GM23338 (cell line): ENCODE results near the gene PPIL1. TPM values are rescaled to one million over a fixed set of nuclear protein-coding genes. Genes with fewer than 3 reads are reported as not detected.

Source experiments
- ATAC-seq: fragments of 200-7000 bp; cut with Tn5 transposase; 3 replicates; pipeline ENCODE4 v1.9.1; 2020
- DNase-seq: peaks from one replicate; pipeline ENCODE4 v3.0.0-alpha.2; 2015; ENCODE audit warnings: low spot score
- H2AFZ ChIP-seq: fragments of 200-600 bp; sonication (generic); 2 replicates; pipeline ENCODE4 v1.8.0; 2016; ENCODE audit warnings: antibody characterized with exemption, mild to moderate bottlenecking, moderate library complexity
- H3F3A ChIP-seq: fragments of 200-600 bp; sonication (generic); replicated peaks from 2 replicates; pipeline ENCODE4 v1.8.0; 2017; ENCODE audit warnings: antibody characterized with exemption, mixed run types, low read depth
- H3K27ac ChIP-seq: fragments of 200-600 bp; sonication (generic); 2 replicates; pipeline ENCODE4 v1.6.1; 2016; ENCODE audit warnings: low read depth
- H3K27me3 ChIP-seq: fragments of 200-600 bp; sonication (generic); 2 replicates; pipeline ENCODE4 v1.8.0; 2016; ENCODE audit warnings: mild to moderate bottlenecking, mixed run types, moderate library complexity; ENCODE audit not compliant: insufficient read depth
- H3K36me3 ChIP-seq: fragments of 200-600 bp; sonication (generic); 2 replicates; pipeline ENCODE4 v1.8.0; 2016; ENCODE audit warnings: mild to moderate bottlenecking; ENCODE audit not compliant: insufficient read depth
- H3K4me1 ChIP-seq: fragments of 200-600 bp; sonication (generic); 2 replicates; pipeline ENCODE4 v1.8.0; 2016; ENCODE audit warnings: mild to moderate bottlenecking, moderate library complexity; ENCODE audit not compliant: insufficient read depth
- H3K4me2 ChIP-seq: fragments of 200-600 bp; sonication (generic); 2 replicates; pipeline ENCODE4 v1.7.1; 2017; ENCODE audit warnings: mixed run types
- H3K4me3 ChIP-seq: fragments of 200-600 bp; sonication (generic); 2 replicates; pipeline ENCODE4 v1.6.1; 2016; ENCODE audit warnings: mixed run types
- H3K79me2 ChIP-seq: fragments of 200-600 bp; sonication (generic); replicated peaks from 2 replicates; pipeline ENCODE4 v1.8.0; 2017; ENCODE audit warnings: mild to moderate bottlenecking; ENCODE audit not compliant: insufficient read depth
- H3K9me2 ChIP-seq: fragments of 200-600 bp; sonication (generic); 2 replicates; pipeline ENCODE4 v1.8.0; 2017; ENCODE audit not compliant: insufficient read depth
- H4K20me1 ChIP-seq: fragments of 200-600 bp; sonication (generic); replicated peaks from 2 replicates; pipeline ENCODE4 v1.8.0; 2017; ENCODE audit warnings: mild to moderate bottlenecking; ENCODE audit not compliant: insufficient read depth
- H3K27ac Mint-ChIP-seq: 2 replicates; pipeline ENCODE4 v1.8.0; 2020; ENCODE audit warnings: inconsistent platforms, mild to moderate bottlenecking, moderate library complexity, mixed read lengths
- H3K27me3 Mint-ChIP-seq: 3 replicates; pipeline ENCODE4 v1.8.0; 2022; ENCODE audit warnings: low read depth, mild to moderate bottlenecking, moderate library complexity, mixed read lengths, inconsistent platforms; ENCODE audit not compliant: insufficient read depth, poor library complexity
- H3K36me3 Mint-ChIP-seq: 3 replicates; pipeline ENCODE4 v1.8.0; 2021; ENCODE audit warnings: low read depth, mild to moderate bottlenecking, inconsistent platforms, moderate library complexity, mixed read lengths
- H3K4me1 Mint-ChIP-seq: 3 replicates; pipeline ENCODE4 v1.8.0; 2020; ENCODE audit warnings: mild to moderate bottlenecking, inconsistent platforms, mixed read lengths
- H3K4me3 Mint-ChIP-seq: 3 replicates; pipeline ENCODE4 v1.8.0; 2021; ENCODE audit warnings: moderate library complexity, mild to moderate bottlenecking, inconsistent platforms, mixed read lengths
- H3K9me3 Mint-ChIP-seq: 3 replicates; pipeline ENCODE4 v1.8.0; 2020; ENCODE audit warnings: moderate library complexity, mild to moderate bottlenecking, inconsistent platforms, mixed read lengths
- CREB1 ChIP-seq: fragments of 250-450 bp; sonication (Bioruptor Pico); IDR thresholded peaks from 2 replicates; pipeline ENCODE4 v1.5.0; 2020; ENCODE audit warnings: low read depth, mild to moderate bottlenecking, moderate library complexity
- EZH2phosphoT487 ChIP-seq: fragments of 200-600 bp; sonication (generic); IDR thresholded peaks from one replicate; pipeline ENCODE4 v1.8.1; 2018; ENCODE audit warnings: antibody characterized with exemption; ENCODE audit not compliant: unreplicated experiment
- JUNB ChIP-seq: IDR thresholded peaks from one replicate; pipeline ENCODE4 v1.6.1; 2016; ENCODE audit warnings: antibody characterized with exemption; ENCODE audit not compliant: unreplicated experiment
- POLR2AphosphoS5 ChIP-seq: IDR thresholded peaks from 2 replicates; pipeline ENCODE4 v1.6.1; 2016; ENCODE audit warnings: antibody characterized with exemption, low read depth
- ZNF114 ChIP-seq: fragments of 250-450 bp; sonication (Bioruptor Pico); IDR thresholded peaks from 2 replicates; pipeline ENCODE4 v1.5.0; 2020; ENCODE audit warnings: mild to moderate bottlenecking, moderate library complexity
- ZNF462 ChIP-seq: fragments of 250-450 bp; sonication (Bioruptor Pico); IDR thresholded peaks from 2 replicates; pipeline ENCODE4 v1.5.0; 2020; ENCODE audit warnings: mild to moderate bottlenecking, moderate library complexity
- polyA plus RNA-seq: library from polyadenylated mRNA; unstranded; fragments of >200 nt; fragmentation: Nextera tagmentation; extraction: Ambion mirVana; gene quantifications from 2 replicates; pipeline ENCODE4 v1.2.1, GENCODE V29; 2016
- total RNA-seq: library from RNA; depleted of rRNA; stranded (reverse); fragments of >200 nt; shearing (Covaris generic); gene quantifications from 2 replicates; pipeline ENCODE4 v1.2.3, GENCODE V29; 2014

The PPIL1 gene
- total and polyA plus RNA-seq, 2 experiments from 2014 or later, result 57.3 to 79.4 TPM

GRCh38 chr6:36857325-36857724 is 17.3 kb downstream of the PPIL1 start (continued):
- no peak for TF ChIP-seq ZNF462
- no peak for TF ChIP-seq JUNB
- TF ChIP-seq POLR2AphosphoS5, result no peak
- no peak for TF ChIP-seq EZH2phosphoT487
- TF ChIP-seq ZNF114, result no peak

GRCh38 chr6:36856277-36856676 is 18.3 kb downstream of the PPIL1 start:
- Histone ChIP-seq H3K79me2 (peaks cover 45% of the 10 kb centered on the region), H3K4me3 (no peak overlapping the region), H3K4me1 (peaks cover 13% of the 10 kb centered on the region), H3K27ac (0 out of 2 replicates have a peak overlapping the region, but pooled peaks have one; percentile 10), H3K9me2 (no peaks in the 10 kb centered on the region), H2AFZ (no peak overlapping the region), H3K27me3 (no peaks in the 10 kb centered on the region), H3K36me3 (peaks cover 24% of the 10 kb centered on the region), H3K4me2 (no peak overlapping the region), H4K20me1 (peaks cover 4% of the 10 kb centered on the region; the same call in 1 of the 2 replicates), H3F3A (peaks cover 15% of the 10 kb centered on the region; the same call in 1 of the 2 replicates)
- peaks cover 11% of the 10 kb centered on the region for H3K27me3 Mint-ChIP-seq
- no peak for DNase-seq
- H3K4me3 Mint-ChIP-seq, result no peak overlapping the region
- no peak for TF ChIP-seq CREB1 (CRISPR knock-in tag)
- peaks cover 30% of the 10 kb centered on the region for H3K4me1 Mint-ChIP-seq
- peaks cover 14% of the 10 kb centered on the region; the same call in 2 of the 3 replicates for H3K9me3 Mint-ChIP-seq
- ATAC-seq, result no peak
- H3K36me3 Mint-ChIP-seq, result peaks cover 73% of the 10 kb centered on the region
- H3K27ac Mint-ChIP-seq, result peak overlapping the region; percentile 8; the same call in 1 of the 2 replicates
